HG03159 (cell line): ENCODE results near the gene CTBP2.
"Not testable (repeated sequence)": the region's sequence is repeated elsewhere in the genome, so short reads cannot be mapped to it uniquely, and the experiment has no call there.

Source experiments
- ATAC-seq: cut with Tn5 transposase; IDR thresholded peaks from one replicate; pipeline ENCODE4 v1.9.1; 2021; ENCODE audit warnings: mild to moderate bottlenecking, moderate library complexity; ENCODE audit not compliant: unreplicated experiment

Gene CTBP2

GRCh38 chr10:125073996-125074395 lies 86.4 kb downstream of the CTBP2 start:
- ATAC-seq = no peak

- ATAC-seq = no peak
These were observed 87.6 kb downstream of the CTBP2 start for GRCh38 chr10:125072794-125073193.

GRCh38 chr10:125071008-125071407 lies 89.4 kb downstream of the CTBP2 start:
- ATAC-seq = no peak

GRCh38 chr10:125068406-125068805 lies 92.0 kb downstream of the CTBP2 start:
- ATAC-seq = no peak

- ATAC-seq = no peak
These were observed 92.6 kb downstream of the CTBP2 start for GRCh38 chr10:125067764-125068163.

GRCh38 chr10:125066764-125067450 lies 93.5 kb downstream of the CTBP2 start:
- no peak for ATAC-seq

- ATAC-seq = peak; percentile 89
These were observed 95.5 kb downstream of the CTBP2 start for GRCh38 chr10:125064681-125065492.

- ATAC-seq = no peak
These were observed 97.0 kb downstream of the CTBP2 start for GRCh38 chr10:125063256-125063925.

GRCh38 chr10:125062914-125063230 lies 97.5 kb downstream of the CTBP2 start:
- ATAC-seq = no peak

- ATAC-seq = no peak
These were observed 98.0 kb downstream of the CTBP2 start for GRCh38 chr10:125062227-125062913.

GRCh38 chr10:125061557-125062226 lies 98.7 kb downstream of the CTBP2 start:
- ATAC-seq = peak; percentile 41

GRCh38 chr10:125060826-125061556 lies 99.4 kb downstream of the CTBP2 start:
- ATAC-seq = no peak

GRCh38 chr10:125060482-125060825 lies 99.9 kb downstream of the CTBP2 start:
- no peak for ATAC-seq

- no peak for ATAC-seq
These were observed 100.3 kb downstream of the CTBP2 start for GRCh38 chr10:125060026-125060425.

- not testable (repeated sequence) for ATAC-seq
These were observed 101.0 kb downstream of the CTBP2 start for GRCh38 chr10:125059348-125059747.

GRCh38 chr10:125057158-125058001 lies 103.0 kb downstream of the CTBP2 start:
- ATAC-seq = no peak

GRCh38 chr10:125056161-125057132 lies 103.9 kb downstream of the CTBP2 start:
- ATAC-seq = no peak

GRCh38 chr10:125055446-125055845 lies 104.9 kb downstream of the CTBP2 start:
- ATAC-seq = no peak
